Stimulated activated CD8-positive, alpha-beta memory T cell treated with anti-CD3 and anti-CD28 coated beads, Interleukin-2, amount 100 ng/mL, for 48 hours (primary cell): ENCODE measurements around the gene TOM1L2.

Experiments
- DNase-seq, 2 donors: peaks; one replicate each; pipeline ENCODE4 v3.0.0-alpha.2; 2020; ENCODE audit warnings: low read depth in 2 of 2

Gene TOM1L2

DNA sequence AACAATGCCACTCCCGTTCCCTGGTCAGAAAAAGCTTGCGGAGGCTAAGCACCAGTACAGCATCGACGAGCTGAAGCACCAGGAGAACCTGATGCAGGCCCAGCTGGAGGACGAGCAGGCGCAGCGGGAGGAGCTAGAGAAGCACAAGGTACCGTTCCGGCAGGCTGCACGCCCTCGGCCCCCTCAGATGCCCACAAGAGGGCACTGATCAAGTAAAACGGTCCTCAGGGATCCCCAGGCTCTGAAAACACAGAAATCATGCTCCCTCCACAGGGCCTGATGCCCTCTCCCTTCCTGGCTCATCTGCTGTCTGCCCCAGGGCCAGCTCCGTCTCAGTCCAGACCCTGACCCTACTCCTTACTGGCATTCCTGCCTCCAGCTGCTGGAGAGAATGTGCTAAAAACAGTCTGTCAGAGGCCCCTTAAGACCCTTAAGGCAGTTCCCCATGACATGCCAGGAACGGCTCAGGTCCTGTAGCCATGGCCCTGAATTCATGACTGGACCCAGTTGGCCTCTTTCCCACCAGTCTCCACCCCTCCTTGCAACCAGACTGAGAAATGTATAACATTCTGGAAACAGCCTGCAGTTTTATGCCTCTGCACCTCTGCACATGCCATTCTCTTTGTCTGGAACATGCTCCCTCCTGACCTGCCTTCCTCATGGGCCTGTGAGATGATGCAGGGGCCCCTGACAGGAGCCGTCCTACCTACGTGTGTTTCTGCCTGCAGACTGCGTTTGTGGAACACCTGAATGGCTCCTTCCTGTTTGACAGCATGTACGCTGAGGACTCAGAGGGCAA, 22.3 kb upstream of the TOM1L2 start:
- peak; percentile 5 to 6 for DNase-seq

DNA sequence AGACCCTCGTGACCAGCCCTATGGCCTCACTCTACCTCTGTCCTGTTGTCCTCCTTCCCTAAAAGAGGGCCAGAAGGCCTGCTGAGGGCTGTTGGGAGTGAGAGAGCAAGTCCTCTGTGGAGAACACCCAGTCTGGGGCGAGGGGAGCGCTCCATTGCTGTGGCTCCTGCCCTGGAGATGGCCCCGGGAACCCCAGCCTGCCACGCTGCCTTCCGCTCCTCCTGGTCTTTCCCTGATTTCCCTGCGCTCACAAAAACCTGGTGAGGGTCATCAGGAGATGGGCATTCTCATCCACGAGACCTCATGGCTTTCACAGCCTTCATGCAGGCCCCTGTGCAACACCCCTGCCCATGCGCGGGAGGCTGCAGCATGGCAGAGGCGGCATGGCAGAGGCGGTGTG, 21.7 kb upstream of the TOM1L2 start:
- DNase-seq: no peak

DNA sequence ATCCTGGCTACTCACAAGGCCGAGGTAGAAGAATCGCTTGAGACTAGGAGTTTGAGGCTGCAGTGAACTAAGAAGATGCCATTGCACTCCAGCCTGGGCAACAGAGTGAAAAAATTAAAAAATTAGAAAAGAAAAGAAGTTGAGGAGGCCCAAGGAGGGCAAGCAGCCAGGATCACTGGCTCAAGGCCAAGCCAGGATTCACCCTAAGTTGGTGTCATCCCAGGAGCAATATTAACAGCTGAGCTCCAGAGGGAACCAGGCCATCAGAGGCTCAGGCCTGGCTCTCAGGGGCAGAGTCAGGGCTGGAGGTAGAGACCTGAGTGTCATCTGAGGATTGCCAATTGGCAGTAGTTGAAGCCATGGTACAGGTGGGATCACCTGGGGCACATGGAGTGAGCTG, 21.2 kb upstream of the TOM1L2 start:
- no peak for DNase-seq

DNA sequence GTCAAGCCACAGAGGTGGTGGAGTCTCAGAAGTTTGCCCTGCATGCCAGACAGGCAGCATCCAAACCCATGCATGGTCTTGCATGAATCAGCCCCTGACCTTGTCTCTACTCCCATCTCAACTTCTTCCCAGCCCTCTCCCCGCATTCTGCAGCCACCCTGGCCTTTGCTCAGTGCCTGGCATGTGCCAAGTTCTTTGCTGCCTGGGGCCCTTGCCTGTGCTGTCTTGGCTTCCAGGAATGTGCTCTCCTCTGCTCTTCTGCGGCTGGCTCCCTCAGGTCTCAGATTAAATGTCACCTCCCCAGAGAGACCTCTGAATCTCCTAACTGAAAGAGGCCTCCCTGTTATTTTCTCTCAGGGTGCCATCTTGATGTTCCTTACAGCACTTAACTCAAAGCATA, 18.1 kb upstream of the TOM1L2 start:
- DNase-seq: no peak

DNA sequence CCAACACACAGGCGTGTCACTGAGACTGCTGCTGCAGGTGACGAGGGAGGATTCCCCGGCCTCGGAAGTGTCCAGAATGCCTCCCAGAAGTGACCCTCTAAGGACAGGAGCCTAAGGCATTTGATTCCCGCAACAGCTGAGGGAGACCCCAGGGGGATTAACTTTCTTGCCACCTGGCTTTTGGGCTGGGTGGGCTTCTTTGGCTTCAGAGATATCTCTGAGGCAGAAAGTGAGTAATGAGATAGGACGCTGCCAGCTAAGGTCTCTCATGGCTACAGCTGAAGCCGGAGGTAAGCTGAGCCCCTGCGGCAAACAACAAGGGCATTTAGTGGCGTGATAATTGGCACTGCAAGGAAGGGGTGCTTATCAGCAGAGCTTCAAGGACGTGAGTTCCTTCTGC, 17.4 kb upstream of the TOM1L2 start:
- DNase-seq: no peak

DNA sequence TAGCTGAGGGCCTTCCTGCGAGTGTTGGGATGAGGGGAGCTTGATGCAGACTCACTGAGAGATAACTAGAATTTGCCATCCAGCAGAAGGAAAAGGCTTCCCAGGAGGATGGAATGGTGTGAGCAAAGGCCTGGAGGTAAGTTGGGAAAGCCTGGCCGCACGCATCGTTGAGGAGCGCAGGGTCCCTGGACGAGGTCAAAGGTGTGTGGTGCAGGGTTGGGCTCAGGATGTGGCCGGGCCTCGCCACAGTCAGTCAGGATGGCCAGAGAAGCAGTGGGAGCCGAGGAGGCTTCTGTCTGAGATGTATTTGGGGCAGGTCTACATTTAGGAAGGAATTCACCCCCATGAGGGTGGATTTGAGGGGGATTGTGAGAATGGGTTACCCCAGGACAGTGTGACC, 16.9 kb upstream of the TOM1L2 start:
- no peak for DNase-seq

DNA sequence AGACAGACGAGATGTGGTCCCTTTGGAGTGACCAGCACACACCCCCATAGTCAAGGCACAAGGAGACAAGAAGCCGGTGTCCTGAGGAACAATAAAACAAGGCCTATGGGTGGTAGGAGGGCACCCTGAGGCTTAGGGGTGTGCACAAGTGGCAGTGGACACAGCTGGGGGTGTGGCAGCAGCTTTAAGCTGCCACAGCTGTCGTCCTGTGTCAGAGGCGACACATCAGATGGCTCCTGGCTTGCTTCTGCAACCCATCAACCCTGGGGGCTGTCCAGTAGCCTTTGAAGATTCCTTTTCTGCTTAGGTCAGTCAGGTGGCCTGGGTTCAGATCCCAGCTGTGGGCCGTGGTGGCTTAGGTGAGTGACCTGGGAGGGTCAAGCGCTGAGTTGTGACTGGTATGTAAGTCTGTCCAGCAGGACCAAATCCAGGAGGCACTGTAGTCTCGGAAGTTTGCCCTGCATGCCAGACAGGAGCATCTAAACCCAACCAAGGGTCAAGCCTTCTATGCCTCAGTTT, 16.3 kb upstream of the TOM1L2 start:
- no peak for DNase-seq

DNA sequence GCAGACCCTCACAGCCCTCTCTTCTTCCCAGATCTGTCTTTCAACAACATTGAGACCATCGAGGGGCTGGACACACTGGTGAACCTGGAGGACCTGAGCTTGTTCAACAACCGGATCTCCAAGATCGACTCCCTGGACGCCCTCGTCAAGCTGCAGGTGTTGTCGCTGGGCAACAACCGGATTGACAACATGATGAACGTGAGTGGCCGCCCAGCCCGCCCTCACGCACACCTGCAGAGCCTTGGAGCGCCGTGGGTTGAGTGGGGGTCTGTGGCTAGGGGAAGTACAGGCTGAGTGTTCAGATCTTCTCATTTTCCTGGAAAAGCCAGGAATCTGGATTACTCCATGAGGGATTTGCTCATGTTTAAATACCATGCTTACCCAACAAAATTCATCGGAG, 15.7 kb upstream of the TOM1L2 start:
- no peak for DNase-seq

DNA sequence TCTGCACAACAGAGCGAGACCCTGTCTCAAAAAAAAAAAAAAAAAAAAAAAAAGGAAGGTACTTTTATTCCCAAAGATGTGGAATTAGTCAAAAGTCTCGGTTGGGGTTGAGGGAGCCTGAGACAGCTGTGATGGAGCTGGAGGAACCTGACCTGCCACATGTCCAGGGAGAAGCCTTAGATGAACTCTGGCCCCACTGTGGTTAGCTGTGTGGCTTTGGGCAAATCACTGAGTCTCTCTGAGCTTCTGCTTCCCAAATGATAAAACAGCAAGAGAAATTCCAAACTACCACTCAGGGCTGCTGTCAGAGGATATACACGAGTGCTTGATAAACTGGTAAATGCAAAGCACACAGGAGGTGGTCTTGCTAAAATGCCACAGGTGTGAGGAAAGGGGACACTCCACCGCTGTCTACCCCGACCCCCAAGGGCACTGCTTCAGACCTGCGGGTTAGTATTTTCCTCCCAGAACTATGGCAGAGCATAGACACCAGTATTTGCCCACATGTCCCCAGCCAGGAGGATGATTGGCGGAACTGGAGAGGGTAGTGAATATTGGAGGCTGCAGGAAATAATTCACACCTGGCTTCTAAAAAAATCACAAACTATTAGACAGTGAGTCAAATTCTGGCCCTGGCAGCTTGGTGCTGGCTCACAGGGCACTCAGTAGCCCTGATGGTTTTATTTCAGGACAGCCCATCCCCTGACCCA, 15.1 kb upstream of the TOM1L2 start:
- no peak for DNase-seq

DNA sequence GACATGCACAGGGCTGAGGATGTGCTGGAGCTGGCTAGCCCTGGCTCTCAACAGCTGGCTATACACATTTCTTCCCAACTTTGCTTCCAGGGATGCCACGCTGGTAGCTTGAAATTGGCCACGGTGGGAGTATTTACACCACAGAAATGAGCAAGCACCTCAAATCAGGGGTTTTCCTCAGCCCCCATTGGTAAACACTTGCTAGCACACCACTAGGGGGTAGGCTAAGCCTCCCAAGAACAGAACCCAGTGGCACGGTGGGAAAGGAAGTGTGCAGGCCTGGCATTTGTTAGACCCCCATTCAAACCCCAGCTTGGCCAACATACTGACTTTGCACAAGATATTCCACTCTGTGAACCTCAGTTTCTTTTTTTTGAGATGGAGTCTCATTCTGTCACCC, 13.4 kb upstream of the TOM1L2 start:
- no peak for DNase-seq

DNA sequence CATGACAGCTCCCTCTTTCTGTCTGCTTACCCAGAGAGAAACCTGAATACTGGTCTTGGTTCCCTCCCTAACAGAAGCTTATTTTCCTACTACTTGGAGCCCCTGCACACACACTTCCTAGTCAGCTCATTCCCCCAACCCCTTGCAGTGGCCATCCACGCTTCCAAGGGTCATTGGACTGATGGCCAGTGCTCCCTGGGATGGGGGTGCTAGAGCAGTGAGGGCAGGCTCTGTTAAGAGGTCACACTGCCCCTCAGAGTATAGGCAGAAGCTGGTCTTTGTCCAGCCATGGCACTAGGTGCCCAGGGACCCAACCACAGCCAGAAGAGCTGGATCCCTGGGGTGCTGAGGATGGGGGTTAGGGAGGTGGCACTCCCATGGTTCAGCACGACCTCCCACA, 13.0 kb upstream of the TOM1L2 start:
- no peak for DNase-seq

DNA sequence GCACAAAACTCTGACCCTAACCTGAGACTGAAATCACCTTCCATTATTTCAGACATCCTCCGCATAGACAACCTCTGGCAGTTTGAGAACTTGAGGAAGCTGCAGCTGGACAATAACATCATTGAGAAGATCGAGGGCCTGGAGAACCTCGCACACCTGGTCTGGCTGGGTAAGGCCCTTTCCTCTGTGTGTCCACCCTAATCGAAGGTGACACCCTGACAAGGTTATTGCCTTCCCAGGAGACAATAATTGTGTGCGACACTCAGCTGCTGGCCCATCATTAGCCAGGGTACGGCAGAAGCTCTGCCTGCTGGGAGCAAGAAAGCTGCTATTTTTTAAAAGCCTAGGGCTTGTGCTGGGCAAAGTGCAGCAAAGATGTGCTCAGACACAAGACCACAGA, 11.6 kb upstream of the TOM1L2 start:
- DNase-seq: no peak

DNA sequence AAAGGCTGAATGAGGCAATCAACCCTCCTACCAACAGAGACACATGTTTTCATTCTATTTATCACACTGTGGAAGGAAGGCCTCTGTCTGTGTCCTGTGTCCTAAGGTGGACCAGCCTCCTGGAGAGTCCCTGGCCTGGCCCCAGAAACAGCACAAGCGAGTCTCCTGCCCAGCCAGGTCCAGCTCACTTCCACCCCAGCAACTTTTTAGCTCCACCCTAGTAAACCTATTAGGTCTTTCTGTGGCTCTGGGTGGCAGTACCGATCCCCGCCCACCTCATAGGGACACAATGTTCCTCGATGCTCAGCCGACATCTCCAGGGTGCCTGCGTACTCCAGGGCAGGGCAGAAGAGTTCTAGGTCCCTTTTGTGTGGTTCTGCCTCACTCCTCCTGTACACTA, 11.2 kb upstream of the TOM1L2 start:
- no peak for DNase-seq

DNA sequence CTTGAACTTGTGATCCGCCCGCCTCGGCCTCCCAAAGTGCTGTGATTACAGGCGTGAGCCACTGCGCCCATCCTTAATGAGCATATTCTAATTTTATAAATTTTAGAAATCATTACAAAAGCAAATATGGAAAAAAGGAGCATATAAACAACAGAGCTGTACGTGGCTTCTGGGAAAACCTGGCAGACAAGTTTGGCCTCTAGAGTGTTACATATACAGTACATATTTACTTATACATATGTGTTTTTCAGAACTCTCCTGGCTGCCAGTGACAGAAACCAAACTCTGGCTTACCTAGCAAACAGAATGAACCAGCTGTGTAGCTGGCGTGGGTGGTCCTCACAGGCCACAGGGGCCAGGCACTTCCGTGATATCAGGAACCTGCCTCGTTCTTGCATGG, 10.6 kb upstream of the TOM1L2 start:
- DNase-seq: no peak

DNA sequence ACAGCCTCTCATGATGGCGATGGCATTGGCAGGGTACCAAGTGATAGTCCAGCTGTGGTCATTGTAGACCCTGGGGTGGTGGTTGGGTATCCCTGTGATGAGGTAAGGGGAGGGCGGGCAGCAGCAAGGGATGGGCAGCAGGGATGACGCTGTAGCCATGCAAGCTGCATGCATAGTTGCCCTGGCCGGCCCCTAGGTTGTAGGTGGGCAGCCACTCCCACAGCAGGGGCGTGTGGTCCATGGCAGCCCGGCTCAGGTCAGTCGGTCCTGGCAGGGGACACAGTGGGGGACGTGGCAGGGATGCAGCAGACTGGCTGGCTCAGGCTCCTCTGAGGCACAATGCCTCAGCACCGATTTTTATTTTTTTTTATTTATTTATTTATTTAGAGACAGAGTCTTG, 9.1 kb upstream of the TOM1L2 start:
- DNase-seq: no peak

DNA sequence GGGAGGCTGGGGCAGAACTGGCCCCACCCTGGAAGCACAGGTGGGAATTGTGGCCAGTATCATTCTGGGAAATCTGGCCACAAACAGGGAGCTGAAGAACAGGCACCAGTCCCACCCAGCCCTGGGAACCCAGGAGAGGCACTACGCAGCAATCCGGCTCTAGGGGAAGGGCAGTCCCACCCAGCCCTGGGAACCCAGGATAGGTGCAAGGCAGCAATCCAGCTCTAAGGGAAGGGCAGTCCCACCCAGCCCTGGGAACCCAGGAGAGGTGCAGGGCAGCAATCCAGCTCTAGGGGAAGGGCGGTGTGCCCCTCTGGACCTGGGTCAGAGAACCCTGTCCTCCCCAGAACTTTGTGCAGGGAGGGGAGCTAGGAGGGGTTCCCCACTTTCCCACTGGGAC, 7.6 kb upstream of the TOM1L2 start:
- DNase-seq: no peak

DNA sequence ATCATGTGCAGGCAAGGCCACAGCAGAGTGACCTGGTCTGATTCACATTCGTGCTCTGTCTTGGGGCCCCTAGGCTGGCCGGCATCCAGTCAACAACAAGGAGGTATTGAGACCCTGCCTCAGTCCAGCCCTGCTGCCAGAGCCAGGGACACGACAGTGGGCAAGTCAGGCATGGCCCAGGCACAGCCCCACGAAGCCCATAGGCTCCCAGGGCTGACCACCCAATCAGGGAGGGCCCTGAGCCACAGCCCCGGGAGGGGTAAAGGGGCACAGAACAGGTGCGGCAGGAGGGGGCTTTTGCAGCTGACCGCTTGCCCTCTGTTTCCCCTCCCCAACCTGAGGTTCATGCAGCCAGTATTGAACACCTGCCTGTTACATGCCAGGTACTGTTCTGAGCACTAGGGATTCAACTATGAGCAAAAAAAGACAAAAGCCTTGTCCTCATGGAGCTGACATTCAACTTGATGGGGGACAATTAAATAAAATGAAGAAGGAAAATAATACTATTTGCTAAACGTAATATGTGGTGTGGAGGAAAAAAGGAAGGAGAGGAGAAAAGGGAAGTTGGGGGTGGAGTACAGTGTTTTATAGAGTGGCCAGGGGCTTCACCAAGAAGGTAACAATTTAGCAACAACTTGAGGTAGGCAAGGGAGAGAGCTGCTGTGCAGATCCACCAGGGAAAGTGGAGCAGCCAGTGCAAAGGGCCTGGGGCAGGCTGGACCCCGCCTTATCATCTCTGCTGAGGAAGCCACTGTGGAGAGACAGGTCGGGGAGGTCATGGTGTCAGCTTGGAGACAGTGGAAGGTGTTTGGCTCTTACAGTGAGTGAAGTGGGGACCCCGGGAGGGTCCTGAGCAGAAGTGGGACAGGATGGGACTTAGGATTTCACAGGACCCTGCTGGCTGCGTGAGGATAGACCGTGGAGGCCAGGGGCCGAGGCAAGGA, 6.6 kb upstream of the TOM1L2 start:
- DNase-seq: no peak

DNA sequence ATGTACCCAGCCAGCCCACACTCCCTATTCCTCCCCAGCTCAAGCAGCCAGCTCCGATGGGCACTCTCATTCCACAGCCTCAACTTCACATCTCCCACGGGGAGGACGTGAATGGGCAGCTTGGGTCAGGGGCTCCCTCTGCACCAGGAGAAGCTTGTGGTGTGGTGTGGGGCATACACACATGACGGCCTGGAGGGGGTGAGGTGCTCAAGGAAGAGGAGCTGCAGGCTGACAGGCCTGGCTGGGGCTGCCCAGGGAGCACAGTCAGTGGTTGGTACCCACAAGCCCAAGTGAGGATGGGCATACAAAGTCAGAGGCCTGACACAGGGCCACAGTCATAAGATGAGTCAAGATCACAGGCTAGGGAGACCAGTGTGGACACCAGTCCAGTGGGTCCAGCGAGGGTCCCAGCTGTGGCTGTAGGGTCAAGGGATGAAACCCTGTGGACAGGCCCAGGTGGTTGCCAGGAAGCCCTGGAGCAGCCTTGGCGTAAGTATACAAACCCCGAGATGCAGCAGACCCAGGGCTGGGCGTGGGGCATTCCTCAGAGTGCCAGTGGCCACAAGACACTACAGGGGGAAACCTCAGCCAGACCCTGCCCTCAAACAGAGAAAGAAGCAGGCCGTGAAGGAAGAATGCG, 4.9 kb upstream of the TOM1L2 start:
- no peak for DNase-seq

DNA sequence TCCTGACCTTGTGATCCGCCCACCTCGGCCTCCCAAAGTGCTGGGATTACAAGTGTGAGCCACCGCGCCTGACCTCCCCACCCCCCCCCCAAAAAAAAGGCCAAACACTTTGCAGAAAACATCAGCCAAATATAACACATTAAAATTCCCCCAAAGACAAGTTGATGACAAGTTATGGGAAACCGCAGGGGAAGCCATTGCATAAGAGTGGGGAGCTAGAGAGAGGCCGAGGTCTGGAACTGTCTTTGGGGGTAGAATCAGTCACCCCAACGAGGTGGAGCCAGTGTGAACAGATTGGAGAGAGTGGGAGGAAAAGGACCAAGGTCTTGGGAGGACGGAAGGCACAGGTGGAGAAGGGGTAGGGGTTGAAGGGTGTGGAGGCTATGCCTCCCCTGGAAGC, 3.2 kb upstream of the TOM1L2 start:
- DNase-seq: no peak

DNA sequence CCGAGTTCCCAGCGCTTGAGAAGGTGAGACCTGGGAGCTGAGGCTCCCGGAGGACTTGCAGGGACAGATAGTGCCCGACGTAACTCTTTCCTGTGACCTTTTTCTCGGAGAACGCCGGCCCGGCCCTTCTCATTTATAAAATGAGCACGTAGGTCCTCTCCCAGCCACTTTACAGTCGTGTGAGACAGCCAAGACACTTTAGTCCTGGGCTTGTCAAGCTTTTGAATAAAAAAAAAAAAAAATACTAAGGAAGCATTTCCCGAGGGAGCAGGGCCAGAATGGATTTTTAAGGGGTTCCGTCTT, 703 bp upstream of the TOM1L2 start:
- DNase-seq: no peak

DNA sequence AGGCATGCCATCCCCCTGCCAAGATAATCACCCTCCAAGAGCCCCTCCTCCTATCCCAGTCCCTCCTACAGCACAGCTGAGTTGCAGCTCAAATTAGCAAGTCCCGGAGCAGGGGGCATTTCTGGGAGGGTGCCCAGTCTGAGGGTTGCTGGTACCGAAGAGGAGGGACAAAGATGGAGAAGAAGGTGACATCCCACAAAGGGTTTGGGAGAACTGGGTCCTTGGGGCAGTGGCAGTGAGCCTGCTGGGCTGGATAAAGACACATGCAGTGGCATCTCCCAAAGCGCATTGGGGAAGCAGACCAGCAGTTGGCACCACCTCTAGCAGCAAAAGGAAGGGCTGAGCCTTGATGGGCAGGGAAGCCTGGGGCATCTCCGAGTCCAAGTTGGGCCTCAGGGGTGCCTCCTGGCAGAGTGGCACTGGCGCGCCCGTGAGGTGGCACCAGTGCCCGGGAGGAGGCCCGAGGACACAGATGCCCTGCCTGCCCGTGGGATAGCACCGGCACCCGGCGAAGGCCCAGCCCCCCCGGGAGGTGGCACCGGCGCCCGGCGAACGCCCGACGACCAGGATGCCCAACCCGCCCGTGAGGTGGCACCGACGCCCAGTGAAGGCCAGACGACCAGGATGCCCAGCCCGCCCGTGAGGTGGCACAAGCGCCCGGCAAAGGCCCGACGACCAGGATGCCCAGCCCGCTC, 622 bp downstream of the TOM1L2 start:
- DNase-seq: no peak
